Measurements from ENCODE around the gene RAD18.

The RAD18 gene

DNA sequence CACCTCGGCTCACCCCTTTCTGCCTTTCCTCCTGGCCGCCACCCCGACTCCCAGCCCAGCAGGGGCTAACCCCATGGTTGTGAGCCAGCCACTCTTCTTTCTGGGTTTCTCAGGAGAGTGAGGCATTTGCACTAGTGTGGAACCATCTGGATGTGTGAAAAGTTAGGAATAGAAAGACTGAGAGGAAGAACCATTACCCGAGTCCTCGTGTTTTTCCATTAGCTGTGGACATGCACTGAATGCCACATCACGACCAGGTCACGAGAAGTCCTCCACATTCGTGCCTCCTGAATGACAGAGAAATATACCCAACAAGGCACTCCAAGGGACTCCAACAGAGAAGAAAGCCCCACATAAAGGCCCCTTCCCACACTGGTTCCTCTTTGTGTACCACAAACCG is 18.0 kb upstream of the RAD18 start:
- Mint-ChIP-seq H3K36me3 (ENCODE audit: low read depth) (no peaks in the 10 kb centered on the region), H3K9me3 (peaks cover 19% of the 10 kb centered on the region), H3K27ac (peak overlapping the region; percentile 46), H3K27me3 (ENCODE audit: low read depth, poor library complexity) (peaks cover 24% of the 10 kb centered on the region), H3K4me3 (no peak overlapping the region), H3K4me1 (peaks cover 47% of the 10 kb centered on the region)
- DNase-seq = no peak
- TF ChIP-seq, protein P1, sequence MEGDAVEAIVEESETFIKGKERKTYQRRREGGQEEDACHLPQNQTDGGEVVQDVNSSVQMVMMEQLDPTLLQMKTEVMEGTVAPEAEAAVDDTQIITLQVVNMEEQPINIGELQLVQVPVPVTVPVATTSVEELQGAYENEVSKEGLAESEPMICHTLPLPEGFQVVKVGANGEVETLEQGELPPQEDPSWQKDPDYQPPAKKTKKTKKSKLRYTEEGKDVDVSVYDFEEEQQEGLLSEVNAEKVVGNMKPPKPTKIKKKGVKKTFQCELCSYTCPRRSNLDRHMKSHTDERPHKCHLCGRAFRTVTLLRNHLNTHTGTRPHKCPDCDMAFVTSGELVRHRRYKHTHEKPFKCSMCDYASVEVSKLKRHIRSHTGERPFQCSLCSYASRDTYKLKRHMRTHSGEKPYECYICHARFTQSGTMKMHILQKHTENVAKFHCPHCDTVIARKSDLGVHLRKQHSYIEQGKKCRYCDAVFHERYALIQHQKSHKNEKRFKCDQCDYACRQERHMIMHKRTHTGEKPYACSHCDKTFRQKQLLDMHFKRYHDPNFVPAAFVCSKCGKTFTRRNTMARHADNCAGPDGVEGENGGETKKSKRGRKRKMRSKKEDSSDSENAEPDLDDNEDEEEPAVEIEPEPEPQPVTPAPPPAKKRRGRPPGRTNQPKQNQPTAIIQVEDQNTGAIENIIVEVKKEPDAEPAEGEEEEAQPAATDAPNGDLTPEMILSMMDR (IDR thresholded peaks at IDR 0.05) = no peak

DNA sequence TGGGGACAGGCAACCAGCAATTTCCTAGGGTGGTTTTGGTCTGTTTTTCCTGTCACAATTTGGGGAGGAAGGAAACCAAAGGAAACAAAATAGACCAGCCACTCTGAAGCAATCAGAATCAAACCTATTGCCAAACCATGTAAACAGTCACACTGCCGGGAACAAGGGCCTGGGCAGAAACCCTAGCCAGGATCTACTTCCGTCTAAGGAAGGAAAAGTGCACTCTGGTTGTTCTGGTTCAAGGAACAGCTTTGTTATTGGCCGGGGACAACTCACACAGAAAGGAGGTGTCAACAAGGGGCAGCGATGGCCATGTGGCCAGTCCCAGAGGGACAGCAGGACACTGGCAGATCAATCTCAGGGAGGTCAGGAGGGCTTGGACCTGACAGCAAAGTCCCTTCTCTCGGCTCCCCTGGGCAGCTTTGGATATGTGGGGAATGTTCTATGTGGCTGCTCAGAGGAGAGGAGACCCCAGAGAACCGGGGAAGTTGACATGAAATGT is 17.5 kb upstream of the RAD18 start:
- TF ChIP-seq, protein P1 (IDR thresholded peaks at IDR 0.05) = no peak
- Mint-ChIP-seq H3K27me3 (ENCODE audit: low read depth, poor library complexity) (peaks cover 24% of the 10 kb centered on the region), H3K9me3 (peaks cover 19% of the 10 kb centered on the region), H3K27ac (no peak overlapping the region), H3K36me3 (ENCODE audit: low read depth) (no peaks in the 10 kb centered on the region), H3K4me1 (peaks cover 49% of the 10 kb centered on the region), H3K4me3 (no peak overlapping the region)
- DNase-seq = no peak

GRCh38 chr3:8979262-8979661 is 16.0 kb upstream of the RAD18 start:
- Mint-ChIP-seq H3K4me3 (no peak overlapping the region), H3K27ac (no peak overlapping the region), H3K27me3 (ENCODE audit: low read depth, poor library complexity) (peaks cover 24% of the 10 kb centered on the region), H3K9me3 (peaks cover 19% of the 10 kb centered on the region), H3K36me3 (ENCODE audit: low read depth) (no peaks in the 10 kb centered on the region), H3K4me1 (peaks cover 53% of the 10 kb centered on the region)
- TF ChIP-seq, protein P1 (IDR thresholded peaks at IDR 0.05) = no peak
- no peak for DNase-seq

DNA sequence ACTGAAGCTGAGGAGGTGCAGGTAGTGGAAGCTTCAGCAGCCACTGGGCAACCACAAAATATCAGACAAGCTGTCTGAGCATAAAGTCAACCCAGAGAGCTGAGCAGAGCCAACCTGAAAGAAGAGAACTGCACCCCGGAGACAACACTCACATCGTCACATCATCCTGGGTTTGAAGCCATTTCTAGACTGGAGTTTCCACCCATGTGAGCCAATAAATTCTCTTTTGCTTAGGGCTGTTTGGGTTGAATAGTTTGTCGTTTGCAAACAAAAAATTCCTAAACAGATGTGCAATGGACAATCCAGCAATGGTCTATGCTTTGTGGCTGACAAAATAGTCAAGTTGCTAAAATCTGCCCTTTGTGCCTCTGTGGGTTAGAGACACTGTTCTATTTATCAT is 15.3 kb upstream of the RAD18 start:
- TF ChIP-seq, protein P1 (IDR thresholded peaks at IDR 0.05) = no peak
- DNase-seq = no peak
- Mint-ChIP-seq H3K9me3 (peaks cover 19% of the 10 kb centered on the region), H3K27me3 (ENCODE audit: low read depth, poor library complexity) (peaks cover 21% of the 10 kb centered on the region), H3K36me3 (ENCODE audit: low read depth) (no peaks in the 10 kb centered on the region), H3K4me1 (peaks cover 45% of the 10 kb centered on the region), H3K4me3 (no peak overlapping the region), H3K27ac (no peak overlapping the region)

DNA sequence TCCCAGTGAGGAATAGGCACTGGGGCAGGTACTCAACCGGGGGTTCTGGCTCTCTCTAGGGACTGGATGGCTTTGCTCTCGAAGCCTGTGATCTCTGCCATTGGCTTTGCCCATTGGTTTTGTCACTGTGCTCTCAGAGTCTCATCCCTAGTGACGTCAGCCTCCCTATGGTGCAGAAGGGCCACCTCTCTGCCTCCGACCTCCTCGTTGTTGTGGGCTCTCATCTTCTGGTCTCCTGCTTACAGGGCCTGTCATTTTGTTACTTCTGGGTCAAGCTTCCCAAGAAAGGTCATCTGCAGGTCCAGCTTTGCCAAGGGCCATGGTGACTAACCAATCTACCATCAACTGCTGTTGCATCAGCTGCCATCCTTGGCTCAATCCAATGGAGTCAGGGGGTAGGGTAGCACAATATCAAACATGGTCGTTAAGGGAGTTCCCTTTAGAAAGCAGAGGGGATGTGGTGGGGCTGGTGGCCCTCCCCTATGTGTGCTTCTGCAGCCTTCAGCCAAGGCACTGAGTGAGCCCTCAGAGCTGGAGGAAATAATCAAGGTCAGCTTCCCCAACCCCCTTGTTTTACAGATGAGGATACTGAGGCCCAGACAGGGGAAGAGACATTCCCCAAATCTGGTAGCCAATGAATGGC is 13.4 kb upstream of the RAD18 start:
- DNase-seq = no peak
- Mint-ChIP-seq H3K9me3 (peaks cover 19% of the 10 kb centered on the region), H3K27me3 (ENCODE audit: low read depth, poor library complexity) (peaks cover 33% of the 10 kb centered on the region), H3K4me3 (no peak overlapping the region), H3K27ac (no peak overlapping the region), H3K36me3 (ENCODE audit: low read depth) (no peaks in the 10 kb centered on the region), H3K4me1 (peaks cover 27% of the 10 kb centered on the region)
- TF ChIP-seq, protein P1 (IDR thresholded peaks at IDR 0.05) = no peak
